Osteoblast (primary cell): ENCODE results near the gene SLC24A4. TPM values are rescaled to one million over a fixed set of nuclear protein-coding genes. Genes with fewer than 3 reads are reported as not detected.

ENCODE experiments used
- DNase-seq: peaks from one replicate; pipeline ENCODE4 v3.0.0; 2011; ENCODE audit warnings: low spot score, mixed read lengths; ENCODE audit not compliant: insufficient read length; ENCODE audit errors: missing footprints
- H2AFZ ChIP-seq: 2 replicates; pipeline ENCODE4 v1.6.0; 2011; ENCODE audit warnings: mild to moderate bottlenecking, low read length
- H3K27ac ChIP-seq: 2 replicates; pipeline ENCODE4 v1.5.1; 2011; ENCODE audit warnings: mild to moderate bottlenecking, low read depth, low read length, moderate library complexity
- H3K27me3 ChIP-seq: 2 replicates; pipeline ENCODE4 v1.6.0; 2012; ENCODE audit warnings: mild to moderate bottlenecking, control low read depth, inconsistent platforms, low read length, moderate library complexity; ENCODE audit not compliant: insufficient read depth
- H3K36me3 ChIP-seq: 2 replicates; pipeline ENCODE4 v1.5.1; 2011; ENCODE audit warnings: mild to moderate bottlenecking, low read length, control low read depth, moderate library complexity; ENCODE audit not compliant: insufficient read depth
- H3K4me1 ChIP-seq: 2 replicates; pipeline ENCODE4 v1.5.1; 2011; ENCODE audit warnings: mild to moderate bottlenecking, low read length, control low read depth, moderate library complexity; ENCODE audit not compliant: insufficient read depth
- H3K4me2 ChIP-seq: 2 replicates; pipeline ENCODE4 v1.6.0; 2011; ENCODE audit warnings: mild to moderate bottlenecking, low read length; ENCODE audit not compliant: insufficient read depth
- H3K4me3 ChIP-seq: fragments of 200-600 bp; sonication (generic); 3 replicates; pipeline ENCODE4 v1.5.1; 2012; ENCODE audit warnings: mild to moderate bottlenecking, low read length, inconsistent platforms; ENCODE audit not compliant: insufficient read depth
- H3K79me2 ChIP-seq: 2 replicates; pipeline ENCODE4 v1.6.0; 2012; ENCODE audit warnings: mild to moderate bottlenecking, low read length, control low read depth, inconsistent platforms; ENCODE audit not compliant: insufficient read depth
- H3K9me3 ChIP-seq: 2 replicates; pipeline ENCODE4 v1.5.1; 2011; ENCODE audit warnings: low read depth, low read length, control low read depth
- H4K20me1 ChIP-seq: 2 replicates; pipeline ENCODE4 v1.6.0; 2012; ENCODE audit warnings: mild to moderate bottlenecking, low read length, control low read depth; ENCODE audit not compliant: insufficient read depth
- CTCF ChIP-seq: IDR thresholded peaks from 2 replicates; pipeline ENCODE4 v1.5.1; 2011; ENCODE audit warnings: mild to moderate bottlenecking, low read depth, low read length, moderate library complexity; ENCODE audit errors: extremely low read depth
- total RNA-seq: library from RNA; depleted of rRNA; stranded (reverse); fragments of >200 nt; gene quantifications from 2 replicates; pipeline ENCODE4 v1.2.3, GENCODE V29; 2012

Gene SLC24A4
- total RNA-seq, 1 donor = under 0.01 TPM

GRCh38 chr14:92287987-92288386, 35.0 kb upstream of the SLC24A4 start:
- peaks cover 20% of the 10 kb centered on the region for H3K27me3 ChIP-seq
- no peak for TF ChIP-seq CTCF
- no peak for DNase-seq
- no peak overlapping the region for H3K4me3 ChIP-seq
- H3K36me3 ChIP-seq = no peaks in the 10 kb centered on the region
- H3K4me2 ChIP-seq = no peak overlapping the region
- H3K4me1 ChIP-seq = no peaks in the 10 kb centered on the region
- no peak overlapping the region for H2AFZ ChIP-seq
- H3K79me2 ChIP-seq = no peaks in the 10 kb centered on the region
- no peak overlapping the region for H3K27ac ChIP-seq
- no peaks in the 10 kb centered on the region for H4K20me1 ChIP-seq
- no peaks in the 10 kb centered on the region for H3K9me3 ChIP-seq

GRCh38 chr14:92288994-92289660, 33.8 kb upstream of the SLC24A4 start:
- H3K9me3 ChIP-seq = no peaks in the 10 kb centered on the region
- H3K4me2 ChIP-seq = no peak overlapping the region
- no peak for TF ChIP-seq CTCF
- no peak overlapping the region for H2AFZ ChIP-seq
- DNase-seq = no peak
- no peaks in the 10 kb centered on the region for H3K4me1 ChIP-seq
- H3K27ac ChIP-seq = no peak overlapping the region
- no peak overlapping the region for H3K4me3 ChIP-seq
- H3K79me2 ChIP-seq = no peaks in the 10 kb centered on the region
- no peaks in the 10 kb centered on the region for H4K20me1 ChIP-seq
- no peaks in the 10 kb centered on the region for H3K36me3 ChIP-seq
- H3K27me3 ChIP-seq = peaks cover 20% of the 10 kb centered on the region

DNA sequence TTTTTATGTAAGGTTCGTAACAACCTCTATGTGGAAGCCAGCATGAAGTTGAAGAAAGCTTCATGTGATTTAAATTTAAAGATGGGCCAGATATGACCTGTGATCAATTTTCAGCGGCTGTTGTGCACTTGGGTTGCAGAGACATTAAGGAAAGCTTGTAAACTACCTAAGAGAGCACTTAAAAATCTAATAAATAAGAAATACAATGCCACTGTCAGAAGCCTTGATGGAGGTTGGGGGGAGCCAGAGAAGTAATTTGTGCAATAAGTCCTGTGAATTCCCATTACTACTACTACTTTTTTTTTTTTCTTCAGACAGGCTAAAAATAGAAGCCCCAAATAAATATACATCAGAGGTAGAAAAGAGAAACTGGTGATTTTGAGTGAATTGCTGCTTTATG, 30.3 kb upstream of the SLC24A4 start:
- Histone ChIP-seq H3K4me3 (no peak overlapping the region), H3K4me2 (no peak overlapping the region), H3K79me2 (no peaks in the 10 kb centered on the region), H3K27ac (no peak overlapping the region), H4K20me1 (no peaks in the 10 kb centered on the region), H2AFZ (no peak overlapping the region), H3K36me3 (no peaks in the 10 kb centered on the region), H3K27me3 (peaks cover 27% of the 10 kb centered on the region), H3K9me3 (no peaks in the 10 kb centered on the region), H3K4me1 (no peaks in the 10 kb centered on the region)
- no peak for TF ChIP-seq CTCF
- no peak for DNase-seq

GRCh38 chr14:92294506-92294905, 28.5 kb upstream of the SLC24A4 start:
- Histone ChIP-seq H3K4me3 (no peak overlapping the region), H3K27ac (no peak overlapping the region), H4K20me1 (no peaks in the 10 kb centered on the region), H3K79me2 (no peaks in the 10 kb centered on the region), H3K27me3 (peaks cover 25% of the 10 kb centered on the region), H3K4me2 (no peak overlapping the region), H2AFZ (no peak overlapping the region), H3K36me3 (no peaks in the 10 kb centered on the region), H3K4me1 (no peaks in the 10 kb centered on the region), H3K9me3 (no peaks in the 10 kb centered on the region)
- DNase-seq = no peak
- TF ChIP-seq CTCF = no peak
